Measurements from ENCODE around the gene KLF13.

The KLF13 gene

DNA sequence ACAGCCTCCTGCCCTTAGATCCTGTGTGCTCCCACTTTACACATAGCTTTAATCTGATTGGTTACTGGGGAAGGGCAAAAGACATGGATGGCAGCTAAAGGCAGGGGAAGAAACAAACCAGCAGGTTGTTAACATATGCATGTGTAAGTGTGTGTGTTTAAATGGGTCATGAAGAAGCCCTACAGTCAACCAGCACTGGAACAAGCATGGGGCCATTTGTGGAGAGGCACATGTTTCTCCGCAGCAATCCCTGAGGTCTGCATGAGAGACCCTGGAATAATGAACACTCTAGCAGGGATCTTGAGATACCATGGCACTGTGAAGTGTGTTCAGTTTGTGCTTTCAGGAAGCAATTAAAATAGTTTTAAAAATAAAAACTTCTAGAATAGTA is 6.0 kb downstream of the KLF13 start:
- TF ChIP-seq CTCF (IDR thresholded peaks at IDR 0.05; ENCODE audit: low read length) (no peak), EZH2phosphoT487 (IDR thresholded peaks at IDR 0.05; ENCODE audit: low read length) (no peak), EZH2 (optimal IDR thresholded peaks at IDR 0.05; ENCODE audit: low read depth, low read length) (no peak)
- Histone ChIP-seq H3K27ac (ENCODE audit: low read length) (no peak overlapping the region), H3K4me1 (ENCODE audit: low read length) (peaks cover 72% of the 10 kb centered on the region), H2AFZ (ENCODE audit: low read length) (no peak overlapping the region), H4K20me1 (ENCODE audit: insufficient read depth, low read length) (peaks cover 22% of the 10 kb centered on the region; the same call in 1 of the 2 replicates), H3K4me3 (ENCODE audit: low read length) (no peak overlapping the region), H3K36me3 (replicated peaks; ENCODE audit: insufficient read depth, low read length) (no peaks in the 10 kb centered on the region), H3K27me3 (replicated peaks; ENCODE audit: insufficient read depth, low read length) (no peaks in the 10 kb centered on the region), H3K4me2 (ENCODE audit: low read depth, low read length) (peak overlapping the region; percentile 97; the same call in 1 of the 2 replicates), H3K9ac (ENCODE audit: low read length) (no peak overlapping the region), H3K9me3 (replicated peaks; ENCODE audit: insufficient read depth, low read length) (no peaks in the 10 kb centered on the region), H3F3A (ENCODE audit: insufficient read depth, low read length) (peaks cover 31% of the 10 kb centered on the region), H3K9me2 (replicated peaks; ENCODE audit: insufficient read depth, low read length) (no peaks in the 10 kb centered on the region), H3K79me2 (ENCODE audit: low read length) (peaks cover 97% of the 10 kb centered on the region)
- DNase-seq = peak; percentile 2

- Histone ChIP-seq H3K4me2 (ENCODE audit: low read depth, low read length) (no peak overlapping the region), H3K9ac (ENCODE audit: low read length) (no peak overlapping the region), H3F3A (ENCODE audit: insufficient read depth, low read length) (peaks cover 33% of the 10 kb centered on the region), H3K9me2 (replicated peaks; ENCODE audit: insufficient read depth, low read length) (no peaks in the 10 kb centered on the region), H4K20me1 (ENCODE audit: insufficient read depth, low read length) (peaks cover 22% of the 10 kb centered on the region; the same call in 1 of the 2 replicates), H3K27me3 (replicated peaks; ENCODE audit: insufficient read depth, low read length) (no peaks in the 10 kb centered on the region), H3K4me1 (ENCODE audit: low read length) (peaks cover 77% of the 10 kb centered on the region), H3K79me2 (ENCODE audit: low read length) (peaks cover 100% of the 10 kb centered on the region), H3K36me3 (replicated peaks; ENCODE audit: insufficient read depth, low read length) (no peaks in the 10 kb centered on the region), H3K27ac (ENCODE audit: low read length) (no peak overlapping the region), H3K4me3 (ENCODE audit: low read length) (no peak overlapping the region), H2AFZ (ENCODE audit: low read length) (no peak overlapping the region), H3K9me3 (replicated peaks; ENCODE audit: insufficient read depth, low read length) (no peaks in the 10 kb centered on the region)
- DNase-seq = no peak
- TF ChIP-seq CTCF (IDR thresholded peaks at IDR 0.05; ENCODE audit: low read length) = no peak
- no peak for TF ChIP-seq EZH2phosphoT487 (IDR thresholded peaks at IDR 0.05; ENCODE audit: low read length)
- no peak for TF ChIP-seq EZH2 (optimal IDR thresholded peaks at IDR 0.05; ENCODE audit: low read depth, low read length)
These were observed 6.5 kb downstream of the KLF13 start for GRCh38 chr15:31333119-31333518.

DNA sequence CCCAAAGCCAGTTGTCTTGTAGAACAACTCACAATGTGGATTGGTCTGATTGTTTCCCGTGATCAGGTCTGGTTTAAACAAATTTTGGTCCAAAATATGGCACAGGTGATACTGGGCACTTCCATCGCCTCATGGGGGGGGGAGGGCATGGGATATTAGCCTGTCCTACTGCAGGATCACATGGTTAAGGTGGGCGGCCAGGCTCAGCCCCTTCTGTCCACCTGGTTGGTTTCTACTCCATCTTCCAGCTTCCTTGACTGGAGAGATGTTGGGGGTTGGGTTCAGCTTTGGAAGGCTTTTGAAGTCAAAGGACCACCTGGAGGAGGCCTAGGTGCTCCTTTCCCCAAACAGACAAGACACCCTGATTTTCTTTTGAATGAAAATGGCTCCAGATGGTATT is 7.2 kb downstream of the KLF13 start:
- Histone ChIP-seq H3K9me2 (replicated peaks; ENCODE audit: insufficient read depth, low read length) (no peaks in the 10 kb centered on the region), H3K27ac (ENCODE audit: low read length) (no peak overlapping the region), H2AFZ (ENCODE audit: low read length) (no peak overlapping the region), H3K36me3 (replicated peaks; ENCODE audit: insufficient read depth, low read length) (no peaks in the 10 kb centered on the region), H3K4me2 (ENCODE audit: low read depth, low read length) (no peak overlapping the region), H3K79me2 (ENCODE audit: low read length) (peaks cover 100% of the 10 kb centered on the region), H3K4me3 (ENCODE audit: low read length) (no peak overlapping the region), H3K9ac (ENCODE audit: low read length) (no peak overlapping the region), H3F3A (ENCODE audit: insufficient read depth, low read length) (peaks cover 31% of the 10 kb centered on the region), H4K20me1 (ENCODE audit: insufficient read depth, low read length) (peaks cover 22% of the 10 kb centered on the region; the same call in 1 of the 2 replicates), H3K9me3 (replicated peaks; ENCODE audit: insufficient read depth, low read length) (no peaks in the 10 kb centered on the region), H3K4me1 (ENCODE audit: low read length) (peaks cover 84% of the 10 kb centered on the region), H3K27me3 (replicated peaks; ENCODE audit: insufficient read depth, low read length) (no peaks in the 10 kb centered on the region)
- no peak for DNase-seq
- TF ChIP-seq EZH2phosphoT487 (IDR thresholded peaks at IDR 0.05; ENCODE audit: low read length) = no peak
- TF ChIP-seq EZH2 (optimal IDR thresholded peaks at IDR 0.05; ENCODE audit: low read depth, low read length) = no peak
- TF ChIP-seq CTCF (IDR thresholded peaks at IDR 0.05; ENCODE audit: low read length) = no peak
